Measurements from ENCODE around the gene MAST2. TPM values are rescaled to one million over a fixed set of nuclear protein-coding genes. Genes with fewer than 3 reads are reported as not detected.

MAST2 gene
- total and polyA plus RNA-seq, 2 of the 4 experiments (the other 2 are of a cell fraction), result 14.2 to 41.0 TPM

DNA sequence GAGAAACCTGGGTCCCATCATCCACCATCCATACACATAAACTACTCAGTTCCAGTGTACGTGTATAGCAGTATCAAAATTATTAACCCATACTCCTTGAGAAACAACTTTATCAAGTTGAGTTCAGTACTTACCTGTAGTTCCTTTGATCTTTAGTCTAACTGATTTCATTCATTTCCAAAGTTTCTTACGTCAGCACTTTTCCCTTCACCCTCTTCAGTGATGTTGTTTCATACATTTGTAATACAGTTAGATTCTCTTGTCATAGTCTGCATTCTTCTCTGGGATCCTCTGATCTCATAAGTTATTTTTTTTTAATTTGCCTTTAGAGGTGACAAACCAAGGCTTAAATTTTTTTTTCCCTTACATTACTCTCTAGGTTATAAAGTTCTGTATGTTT lies 185.8 kb downstream of the MAST2 start:
- Histone ChIP-seq H3K9me1 (ENCODE audit: insufficient read depth, low read length) (0 out of 2 replicates have a peak, but pooled peaks cover 5% of the 10 kb centered on the region), H3K27me3 (ENCODE audit: control insufficient read depth, insufficient read depth, low read length) (no peaks in the 10 kb centered on the region), H4K8ac (ENCODE audit: low read depth in 2 of 2, low read length in 2 of 2) (no peak overlapping the region), H2BK15ac (ENCODE audit: low read depth, low read length) (no peak overlapping the region), H3K27ac (ENCODE audit: insufficient read depth, low read length) (no peak overlapping the region), H3K9me3 (ENCODE audit: control insufficient read depth, insufficient read depth, low read length) (no peaks in the 10 kb centered on the region), H2BK20ac (ENCODE audit: low read depth, low read length) (no peak overlapping the region), H3K9ac (ENCODE audit: low read depth, low read length) (no peak overlapping the region), H4K5ac (ENCODE audit: low read depth, low read length) (no peak overlapping the region), H3K4ac (ENCODE audit: low read depth, low read length) (no peak overlapping the region), H2AK9ac (replicated peaks; ENCODE audit: low read depth, low read length, poor library complexity) (no peak overlapping the region), H3K23ac (ENCODE audit: low read depth, low read length) (no peak overlapping the region), H3K4me3 (ENCODE audit: insufficient read depth, low read depth, low read length) (no peak overlapping the region), H3K36me3 (ENCODE audit: control insufficient read depth, insufficient read depth, low read length) (no peaks in the 10 kb centered on the region), H4K20me1 (ENCODE audit: insufficient read depth, low read length) (no peaks in the 10 kb centered on the region), H2BK120ac (ENCODE audit: low read depth, low read length) (no peak overlapping the region), H3K14ac (replicated peaks; ENCODE audit: low read depth, low read length) (no peak overlapping the region), H3K18ac (ENCODE audit: low read depth, low read length) (no peak overlapping the region), H4K91ac (ENCODE audit: insufficient read depth, low read depth, low read length) (no peak overlapping the region), H2AK5ac (ENCODE audit: low read depth, low read length) (no peak overlapping the region), H2BK5ac (ENCODE audit: low read depth, low read length, poor library complexity, severe bottlenecking) (no peak overlapping the region), H3K79me1 (ENCODE audit: low read depth in 1 of 2, low read length in 2 of 2) (peaks cover 11 to 19% of the 10 kb centered on the region in 2 experiments; a peak in 3 of 4 replicates), H3K4me1 (ENCODE audit: control insufficient read depth, insufficient read depth, low read length) (no peaks in the 10 kb centered on the region), H2AFZ (replicated peaks; ENCODE audit: low read length, poor library complexity) (no peak overlapping the region), H3K56ac (ENCODE audit: extremely low read depth, insufficient read depth, low read length) (no peak overlapping the region; the same call in 1 of the 2 replicates), H3K4me2 (ENCODE audit: low read depth, low read length) (no peak overlapping the region)
- in situ Hi-C loops (cut with MboI; ENCODE audit: low sequenced_read_pairs) (no loop called here), dilution Hi-C loops (cut with HindIII; ENCODE audit: low sequenced_read_pairs, unreplicated experiment) (no loop called here), intact Hi-C loops (cut with micrococcal nuclease) (no loop called here)
- ATAC-seq (ENCODE audit: low read depth) (no peak), DNase-seq (no peak)
- TF ChIP-seq SMC3 (IDR thresholded peaks at IDR 0.05; ENCODE audit: low read depth, low read length), result no peak
- TF ChIP-seq RAD21 (IDR thresholded peaks at IDR 0.05; ENCODE audit: low read length), result no peak
- no peak for TF ChIP-seq CHD1 (IDR thresholded peaks at IDR 0.05; ENCODE audit: low read depth, low read length)
- no peak for TF ChIP-seq FOS (IDR thresholded peaks at IDR 0.05; ENCODE audit: low read depth, low read length)
- no peak for TF ChIP-seq MAZ (IDR thresholded peaks at IDR 0.05; ENCODE audit: borderline replicate concordance, low read depth, low read length)
- no peak for TF ChIP-seq POLR2A (IDR thresholded peaks at IDR 0.05; ENCODE audit: low read depth, low read length)
- no peak for TF ChIP-seq CEBPB (IDR thresholded peaks at IDR 0.05; ENCODE audit: low read depth, low read length)
- TF ChIP-seq BHLHE40 (IDR thresholded peaks at IDR 0.05; ENCODE audit: low read depth, low read length), result no peak
- TF ChIP-seq MAFK (IDR thresholded peaks at IDR 0.05; ENCODE audit: low read depth, low read length), result no peak
- no peak for TF ChIP-seq RCOR1 (IDR thresholded peaks at IDR 0.05; ENCODE audit: insufficient replicate concordance, low read length)
- TF ChIP-seq NFE2L2 (IDR thresholded peaks at IDR 0.05; ENCODE audit: low read depth, low read length), result no peak
- TF ChIP-seq RFX5 (IDR thresholded peaks at IDR 0.05; ENCODE audit: low read depth, low read length), result no peak
- no peak for TF ChIP-seq MXI1 (IDR thresholded peaks at IDR 0.05; ENCODE audit: borderline replicate concordance, low read depth, low read length)
- TF ChIP-seq, protein P1, sequence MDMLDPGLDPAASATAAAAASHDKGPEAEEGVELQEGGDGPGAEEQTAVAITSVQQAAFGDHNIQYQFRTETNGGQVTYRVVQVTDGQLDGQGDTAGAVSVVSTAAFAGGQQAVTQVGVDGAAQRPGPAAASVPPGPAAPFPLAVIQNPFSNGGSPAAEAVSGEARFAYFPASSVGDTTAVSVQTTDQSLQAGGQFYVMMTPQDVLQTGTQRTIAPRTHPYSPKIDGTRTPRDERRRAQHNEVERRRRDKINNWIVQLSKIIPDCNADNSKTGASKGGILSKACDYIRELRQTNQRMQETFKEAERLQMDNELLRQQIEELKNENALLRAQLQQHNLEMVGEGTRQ (IDR thresholded peaks at IDR 0.05; ENCODE audit: low read depth, low read length), result no peak
- POLR2A ChIA-PET (ENCODE audit: unreplicated experiment), result no interaction called here
- no CpG with 5 or more reads among the region's 2 CpGs for WGBS, 2 experiments (ENCODE audit: extremely low coverage in 2 of 2, insufficient read length in 1 of 2)
- no TSS peak for BruUV-seq (replicated peaks)
- CTCF ChIA-PET, result interaction anchor here (1.1 kb wide), 1 partner anchor 24 kb away, joined by 3 read pairs; no protein-coding TSS in a partner anchor

Measured in IMR-90 (cell line).